HepG2 (cell line): ENCODE measurements around the gene TRIM69. TPM values are rescaled to one million over a fixed set of nuclear protein-coding genes. Genes with fewer than 3 reads are reported as not detected.

Experiments used
- ARID2 ChIP-seq: sonication (generic); formaldehyde crosslinking; IDR thresholded peaks from 2 replicates; pipeline ENCODE4 v1.8.1; 2022; ENCODE audit warnings: mild to moderate bottlenecking, missing genetic modification reagents, borderline replicate concordance
- CEBPB ChIP-seq: IDR thresholded peaks from 2 replicates; pipeline ENCODE4 v1.6.1; 2011; ENCODE audit warnings: low read depth, low read length, improper control_type of control experiment, borderline replicate concordance
- FOXM1 ChIP-seq: sonication (generic); formaldehyde crosslinking; IDR thresholded peaks from 2 replicates; pipeline ENCODE4 v1.5.0; 2020; ENCODE audit warnings: missing genetic modification reagents
- JUNB ChIP-seq: sonication (generic); formaldehyde crosslinking; IDR thresholded peaks from 2 replicates; pipeline ENCODE4 v1.8.0; 2022; ENCODE audit warnings: missing genetic modification reagents, mild to moderate bottlenecking, borderline replicate concordance
- KLF13 ChIP-seq: sonication (generic); formaldehyde crosslinking; IDR thresholded peaks from 2 replicates; pipeline ENCODE4 v1.4.0; 2020; ENCODE audit warnings: mild to moderate bottlenecking, missing genetic modification reagents
- MAFF ChIP-seq: IDR thresholded peaks from 2 replicates; pipeline ENCODE4 v1.6.1; 2011; ENCODE audit warnings: low read depth, low read length, improper control_type of control experiment
- MTF1 ChIP-seq: sonication (generic); formaldehyde crosslinking; IDR thresholded peaks from 2 replicates; pipeline ENCODE4 v1.5.0; 2020; ENCODE audit warnings: missing genetic modification reagents
- NCOR1 ChIP-seq: fragments of 200-600 bp; sonication (generic); IDR thresholded peaks from 2 replicates; pipeline ENCODE4 v1.7.0; 2017; ENCODE audit warnings: antibody characterized with exemption, low read length, borderline replicate concordance
- POGK ChIP-seq: sonication (generic); formaldehyde crosslinking; conservative IDR thresholded peaks from 2 replicates; pipeline ENCODE4 v1.8.0; 2022; ENCODE audit warnings: mild to moderate bottlenecking, moderate library complexity, missing genetic modification reagents
- PPARG ChIP-seq: conservative IDR thresholded peaks from 2 replicates; pipeline ENCODE4 v1.6.1; 2016; ENCODE audit warnings: missing biosample characterization, missing genetic modification reagents
- RARA ChIP-seq: IDR thresholded peaks from 2 replicates; pipeline ENCODE4 v1.6.1; 2016; ENCODE audit warnings: missing genetic modification reagents, missing compliant biosample characterization
- RBFOX2 ChIP-seq: fragments of 200-400 bp; formaldehyde crosslinking; IDR thresholded peaks from 2 replicates; pipeline ENCODE4 v1.6.1; 2017; ENCODE audit warnings: low read depth, mild to moderate bottlenecking, low read length
- RORA ChIP-seq: sonication (generic); formaldehyde crosslinking; IDR thresholded peaks from 2 replicates; pipeline ENCODE4 v1.5.0; 2020; ENCODE audit warnings: mild to moderate bottlenecking, missing genetic modification reagents, moderate library complexity
- SMARCC2 ChIP-seq: fragments of 450-650 bp; IDR thresholded peaks from 2 replicates; pipeline ENCODE4 v1.6.1; 2017; ENCODE audit warnings: antibody characterized with exemption, mild to moderate bottlenecking
- TAF1 ChIP-seq: sonication (generic); formaldehyde crosslinking; IDR thresholded peaks from 2 replicates; pipeline ENCODE4 v1.4.0; 2020; ENCODE audit warnings: missing genetic modification reagents
- TEAD3 ChIP-seq: optimal IDR thresholded peaks from 2 replicates; pipeline ENCODE3; 2016; ENCODE audit warnings: borderline replicate concordance
- TOPORS ChIP-seq: sonication (generic); formaldehyde crosslinking; IDR thresholded peaks from 2 replicates; pipeline ENCODE4 v1.8.0; 2023; ENCODE audit warnings: mild to moderate bottlenecking, missing genetic modification reagents
- U2AF2 ChIP-seq: fragments of 200-400 bp; formaldehyde crosslinking; IDR thresholded peaks from 2 replicates; pipeline ENCODE4 v1.6.1; 2017; ENCODE audit warnings: low read depth, mild to moderate bottlenecking, low read length
- ZC3H4 ChIP-seq: sonication (generic); formaldehyde crosslinking; IDR thresholded peaks from 2 replicates; pipeline ENCODE4 v1.4.0; 2020; ENCODE audit warnings: missing genetic modification reagents, borderline replicate concordance
- ZNF367 ChIP-seq: sonication (generic); formaldehyde crosslinking; IDR thresholded peaks from 2 replicates; pipeline ENCODE4 v1.4.0; 2020; ENCODE audit warnings: missing genetic modification reagents, borderline replicate concordance
- polyA plus RNA-seq, 8 experiments: library from polyadenylated mRNA; depleted of rRNA in 3 of 8; stranded (reverse) in 7 of 8; unstranded in 1 of 8; fragments of >200 nt; fragmentation: Illumina TruSeq in 4 of 8; extraction: Trizol in 4 of 8; gene quantifications; 2 replicates each; pipeline versions ENCODE4 v1.2.1 to v1.2.3, GENCODE V29; 2011 to 2016; ENCODE audit warnings: low read depth in 4 of 8, missing spikeins in 1 of 8, mixed read lengths in 1 of 8; ENCODE audit not compliant: insufficient read depth in 1 of 8
- total RNA-seq, 5 experiments: library from RNA; depleted of rRNA; stranded (reverse); fragments of >200 nt; fragmentation: Illumina TruSeq; extraction: Trizol; gene quantifications; 2 replicates each; pipeline ENCODE4 v1.2.3, GENCODE V29; 2016; ENCODE audit warnings: low read depth in 1 of 5
- TF ChIP-seq, protein P1 (sequence below): sonication (generic); formaldehyde crosslinking; IDR thresholded peaks from 2 replicates; pipeline ENCODE4 v1.5.0; 2020; ENCODE audit warnings: missing genetic modification reagents
- TF ChIP-seq, protein P2 (sequence below): sonication (generic); formaldehyde crosslinking; conservative IDR thresholded peaks from 2 replicates; pipeline ENCODE4 v1.4.0; 2020; ENCODE audit warnings: missing genetic modification reagents
- TF ChIP-seq, protein P3 (sequence below): sonication (generic); formaldehyde crosslinking; IDR thresholded peaks from 2 replicates; pipeline ENCODE4 v1.4.0; 2020; ENCODE audit warnings: missing genetic modification reagents

TRIM69 gene
- total and polyA plus RNA-seq, 2 of the 13 experiments (the other 11 are each of a cell fraction or from before 2014, with no cell fraction given): 2.6 to 3.2 TPM

- TF ChIP-seq, protein P1, sequence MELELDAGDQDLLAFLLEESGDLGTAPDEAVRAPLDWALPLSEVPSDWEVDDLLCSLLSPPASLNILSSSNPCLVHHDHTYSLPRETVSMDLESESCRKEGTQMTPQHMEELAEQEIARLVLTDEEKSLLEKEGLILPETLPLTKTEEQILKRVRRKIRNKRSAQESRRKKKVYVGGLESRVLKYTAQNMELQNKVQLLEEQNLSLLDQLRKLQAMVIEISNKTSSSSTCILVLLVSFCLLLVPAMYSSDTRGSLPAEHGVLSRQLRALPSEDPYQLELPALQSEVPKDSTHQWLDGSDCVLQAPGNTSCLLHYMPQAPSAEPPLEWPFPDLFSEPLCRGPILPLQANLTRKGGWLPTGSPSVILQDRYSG: no peak
- TF ChIP-seq ZC3H4 (CRISPR knock-in tag) (no peak), TAF1 (CRISPR knock-in tag) (no peak), JUNB (no peak), MAFF (peak; percentile 80), CEBPB (no peak), FOXM1 (no peak), ZNF367 (CRISPR knock-in tag) (no peak), RORA (CRISPR knock-in tag) (no peak), NCOR1 (no peak), SMARCC2 (no peak), U2AF2 (no peak), RARA (CRISPR knock-in tag) (peak; percentile 55), RBFOX2 (peak; percentile 40; the same call in 1 of the 2 replicates), POGK (CRISPR knock-in tag) (no peak), MTF1 (CRISPR knock-in tag) (no peak), ARID2 (CRISPR knock-in tag) (no peak), PPARG (CRISPR knock-in tag) (0 out of 2 replicates have a peak, but pooled peaks have one; percentile 27), TEAD3 (CRISPR knock-in tag) (peak; percentile 34), TOPORS (CRISPR knock-in tag) (no peak), KLF13 (no peak)
- TF ChIP-seq, protein P2, sequence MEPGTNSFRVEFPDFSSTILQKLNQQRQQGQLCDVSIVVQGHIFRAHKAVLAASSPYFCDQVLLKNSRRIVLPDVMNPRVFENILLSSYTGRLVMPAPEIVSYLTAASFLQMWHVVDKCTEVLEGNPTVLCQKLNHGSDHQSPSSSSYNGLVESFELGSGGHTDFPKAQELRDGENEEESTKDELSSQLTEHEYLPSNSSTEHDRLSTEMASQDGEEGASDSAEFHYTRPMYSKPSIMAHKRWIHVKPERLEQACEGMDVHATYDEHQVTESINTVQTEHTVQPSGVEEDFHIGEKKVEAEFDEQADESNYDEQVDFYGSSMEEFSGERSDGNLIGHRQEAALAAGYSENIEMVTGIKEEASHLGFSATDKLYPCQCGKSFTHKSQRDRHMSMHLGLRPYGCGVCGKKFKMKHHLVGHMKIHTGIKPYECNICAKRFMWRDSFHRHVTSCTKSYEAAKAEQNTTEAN (CRISPR knock-in tag): 0 out of 2 replicates have a peak, but pooled peaks have one; percentile 36
- TF ChIP-seq, protein P3, sequence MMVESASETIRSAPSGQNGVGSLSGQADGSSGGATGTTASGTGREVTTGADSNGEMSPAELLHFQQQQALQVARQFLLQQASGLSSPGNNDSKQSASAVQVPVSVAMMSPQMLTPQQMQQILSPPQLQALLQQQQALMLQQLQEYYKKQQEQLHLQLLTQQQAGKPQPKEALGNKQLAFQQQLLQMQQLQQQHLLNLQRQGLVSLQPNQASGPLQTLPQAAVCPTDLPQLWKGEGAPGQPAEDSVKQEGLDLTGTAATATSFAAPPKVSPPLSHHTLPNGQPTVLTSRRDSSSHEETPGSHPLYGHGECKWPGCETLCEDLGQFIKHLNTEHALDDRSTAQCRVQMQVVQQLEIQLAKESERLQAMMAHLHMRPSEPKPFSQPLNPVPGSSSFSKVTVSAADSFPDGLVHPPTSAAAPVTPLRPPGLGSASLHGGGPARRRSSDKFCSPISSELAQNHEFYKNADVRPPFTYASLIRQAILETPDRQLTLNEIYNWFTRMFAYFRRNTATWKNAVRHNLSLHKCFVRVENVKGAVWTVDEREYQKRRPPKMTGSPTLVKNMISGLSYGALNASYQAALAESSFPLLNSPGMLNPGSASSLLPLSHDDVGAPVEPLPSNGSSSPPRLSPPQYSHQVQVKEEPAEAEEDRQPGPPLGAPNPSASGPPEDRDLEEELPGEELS: peak; percentile 54; the same call in 1 of the 2 replicates
Measured at GRCh38 chr15:44726568-44727484, 9.5 kb upstream of the TRIM69 start (continued).
